Suprapubic skin (tissue), 4 donors: Measurements from ENCODE around the gene EIF4E.

Experiments used
- EP300 ChIP-seq: sonication (generic); formaldehyde crosslinking; IDR thresholded peaks from one replicate; pipeline ENCODE4 v1.6.1; 2017; ENCODE audit warnings: antibody characterized with exemption
- POLR2A ChIP-seq, 2 donors: fragments of 450-650 bp; IDR thresholded peaks; one replicate each; pipeline ENCODE4 v1.6.1; 2017; ENCODE audit warnings: antibody characterized with exemption in 2 of 2, mild to moderate bottlenecking in 2 of 2, moderate library complexity in 2 of 2
- POLR2AphosphoS5 ChIP-seq, 3 donors: sonication (generic); formaldehyde crosslinking; IDR thresholded peaks; one replicate each; pipeline ENCODE4 v1.6.1; 2017; ENCODE audit warnings: antibody characterized with exemption in 3 of 3
- TF ChIP-seq, protein P1 (sequence below), 2 donors: fragments of 200-600 bp in 1 of 2; fragments of 450-650 bp in 1 of 2; sonication (generic) in 1 of 2; IDR thresholded peaks; one replicate each; pipeline ENCODE4 v1.5.1; 2016 to 2019; ENCODE audit warnings: antibody characterized with exemption in 2 of 2, mild to moderate bottlenecking in 1 of 2, moderate library complexity in 1 of 2

GRCh38 chr4:98865059-98865458, 63.9 kb downstream of the EIF4E start:
- TF ChIP-seq POLR2A (IDR thresholded peaks at IDR 0.05) (no peak), EP300 (no peak), POLR2AphosphoS5 (IDR thresholded peaks at IDR 0.05) (no peak)
- TF ChIP-seq, protein P1, sequence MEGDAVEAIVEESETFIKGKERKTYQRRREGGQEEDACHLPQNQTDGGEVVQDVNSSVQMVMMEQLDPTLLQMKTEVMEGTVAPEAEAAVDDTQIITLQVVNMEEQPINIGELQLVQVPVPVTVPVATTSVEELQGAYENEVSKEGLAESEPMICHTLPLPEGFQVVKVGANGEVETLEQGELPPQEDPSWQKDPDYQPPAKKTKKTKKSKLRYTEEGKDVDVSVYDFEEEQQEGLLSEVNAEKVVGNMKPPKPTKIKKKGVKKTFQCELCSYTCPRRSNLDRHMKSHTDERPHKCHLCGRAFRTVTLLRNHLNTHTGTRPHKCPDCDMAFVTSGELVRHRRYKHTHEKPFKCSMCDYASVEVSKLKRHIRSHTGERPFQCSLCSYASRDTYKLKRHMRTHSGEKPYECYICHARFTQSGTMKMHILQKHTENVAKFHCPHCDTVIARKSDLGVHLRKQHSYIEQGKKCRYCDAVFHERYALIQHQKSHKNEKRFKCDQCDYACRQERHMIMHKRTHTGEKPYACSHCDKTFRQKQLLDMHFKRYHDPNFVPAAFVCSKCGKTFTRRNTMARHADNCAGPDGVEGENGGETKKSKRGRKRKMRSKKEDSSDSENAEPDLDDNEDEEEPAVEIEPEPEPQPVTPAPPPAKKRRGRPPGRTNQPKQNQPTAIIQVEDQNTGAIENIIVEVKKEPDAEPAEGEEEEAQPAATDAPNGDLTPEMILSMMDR (IDR thresholded peaks at IDR 0.05): no peak
